GM06990 (cell line): ENCODE data around the gene DAB2IP.

Experiments used
- DNase-seq: peaks from one replicate; pipeline ENCODE4 v3.0.0-alpha.2; 2011; ENCODE audit not compliant: insufficient read length; ENCODE audit errors: extremely low read depth
- H3K27me3 ChIP-seq: replicated peaks from 2 replicates; pipeline ENCODE4 v1.6.0; 2011; ENCODE audit warnings: low read length; ENCODE audit not compliant: control insufficient read depth, insufficient read depth
- H3K36me3 ChIP-seq: 2 replicates; pipeline ENCODE4 v1.5.1; 2011; ENCODE audit warnings: low read length; ENCODE audit not compliant: control insufficient read depth, insufficient read depth
- H3K4me3 ChIP-seq: replicated peaks from 2 replicates; pipeline ENCODE4 v1.5.1; 2011; ENCODE audit warnings: low read depth, mild to moderate bottlenecking, control low read depth, low read length
- TF ChIP-seq, protein P1 (sequence below): IDR thresholded peaks from 2 replicates; pipeline ENCODE4 v1.5.1; 2011; ENCODE audit warnings: low read length, control low read depth, mild to moderate bottlenecking, inconsistent platforms; ENCODE audit not compliant: insufficient read depth, poor library complexity, severe bottlenecking

Gene DAB2IP

DNA sequence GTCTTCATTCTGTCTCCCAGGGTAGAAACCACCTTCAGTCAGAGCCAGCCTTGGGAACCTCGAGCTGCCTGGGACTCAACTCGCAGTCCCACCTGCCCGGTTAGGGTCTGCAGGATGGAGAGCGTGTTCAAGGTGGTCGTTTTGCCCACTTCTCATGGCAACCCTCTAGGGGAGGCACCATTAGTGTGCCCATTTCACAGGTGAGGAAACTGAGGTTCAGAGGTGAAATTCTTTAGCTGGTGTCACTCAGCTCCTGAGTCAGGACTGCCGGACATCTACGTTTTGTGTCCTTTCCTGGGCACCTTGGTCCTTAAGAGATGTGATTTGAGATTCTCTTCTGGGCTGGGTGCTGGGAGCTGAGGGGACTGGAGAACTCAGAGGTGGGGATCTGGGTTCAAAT lies 30.0 kb downstream of the DAB2IP start:
- DNase-seq: no peak
- Histone ChIP-seq H3K36me3 (no peaks in the 10 kb centered on the region), H3K4me3 (no peak overlapping the region), H3K27me3 (peaks cover 2% of the 10 kb centered on the region)
- TF ChIP-seq, protein P1, sequence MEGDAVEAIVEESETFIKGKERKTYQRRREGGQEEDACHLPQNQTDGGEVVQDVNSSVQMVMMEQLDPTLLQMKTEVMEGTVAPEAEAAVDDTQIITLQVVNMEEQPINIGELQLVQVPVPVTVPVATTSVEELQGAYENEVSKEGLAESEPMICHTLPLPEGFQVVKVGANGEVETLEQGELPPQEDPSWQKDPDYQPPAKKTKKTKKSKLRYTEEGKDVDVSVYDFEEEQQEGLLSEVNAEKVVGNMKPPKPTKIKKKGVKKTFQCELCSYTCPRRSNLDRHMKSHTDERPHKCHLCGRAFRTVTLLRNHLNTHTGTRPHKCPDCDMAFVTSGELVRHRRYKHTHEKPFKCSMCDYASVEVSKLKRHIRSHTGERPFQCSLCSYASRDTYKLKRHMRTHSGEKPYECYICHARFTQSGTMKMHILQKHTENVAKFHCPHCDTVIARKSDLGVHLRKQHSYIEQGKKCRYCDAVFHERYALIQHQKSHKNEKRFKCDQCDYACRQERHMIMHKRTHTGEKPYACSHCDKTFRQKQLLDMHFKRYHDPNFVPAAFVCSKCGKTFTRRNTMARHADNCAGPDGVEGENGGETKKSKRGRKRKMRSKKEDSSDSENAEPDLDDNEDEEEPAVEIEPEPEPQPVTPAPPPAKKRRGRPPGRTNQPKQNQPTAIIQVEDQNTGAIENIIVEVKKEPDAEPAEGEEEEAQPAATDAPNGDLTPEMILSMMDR: no peak

DNA sequence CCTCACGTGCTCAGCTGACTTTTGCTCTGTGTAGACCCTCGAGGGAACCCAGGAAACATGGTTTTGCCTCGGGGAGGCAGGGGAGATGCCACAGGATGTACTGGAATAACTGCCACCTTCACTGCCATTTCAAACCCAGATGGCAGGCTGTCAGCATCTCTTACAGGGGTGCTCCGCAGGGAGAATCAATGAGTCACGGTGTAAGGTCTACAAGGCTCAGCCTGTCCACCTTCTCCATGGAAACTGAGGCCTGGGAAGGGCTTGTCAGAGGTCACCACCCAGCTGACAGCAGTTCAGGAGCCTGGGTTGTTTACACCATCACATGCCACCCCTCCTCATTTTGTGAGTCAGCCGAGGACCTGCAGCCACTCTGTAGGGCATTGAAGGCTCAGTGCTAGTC lies 30.8 kb downstream of the DAB2IP start:
- TF ChIP-seq, protein P1: no peak
- Histone ChIP-seq H3K27me3 (peaks cover 2% of the 10 kb centered on the region), H3K36me3 (no peaks in the 10 kb centered on the region), H3K4me3 (no peak overlapping the region)
- DNase-seq: no peak

DNA sequence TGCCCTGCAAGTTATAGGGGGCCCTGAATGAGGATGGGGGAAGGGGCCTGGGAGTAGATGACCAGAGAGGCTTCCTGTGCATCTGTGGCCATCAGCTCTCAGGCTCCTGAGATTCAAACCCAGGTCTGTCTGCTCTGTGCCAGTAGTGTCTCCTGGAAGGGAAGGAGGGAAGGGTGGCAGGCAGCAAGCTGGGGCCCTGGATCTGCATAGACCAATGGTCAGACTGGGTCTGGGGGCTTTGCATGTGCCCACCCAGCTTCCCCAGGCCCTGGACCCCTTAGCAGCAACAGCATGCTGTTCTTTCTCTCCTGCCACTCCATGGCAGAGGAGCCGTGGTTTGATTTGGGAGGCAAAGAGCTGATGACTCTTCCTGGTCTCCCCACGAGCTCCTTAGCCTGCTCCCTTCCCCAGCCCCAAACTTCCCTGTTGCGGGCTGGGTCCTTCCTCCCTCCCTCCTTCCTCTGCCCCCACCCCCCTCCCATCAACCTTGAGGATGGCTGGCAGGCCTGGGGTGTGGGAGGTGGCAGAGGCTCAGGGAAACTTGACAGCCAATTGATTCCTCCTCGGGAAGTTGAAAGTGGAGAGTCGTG lies 31.6 kb downstream of the DAB2IP start:
- Histone ChIP-seq H3K36me3 (no peaks in the 10 kb centered on the region), H3K27me3 (peaks cover 2% of the 10 kb centered on the region), H3K4me3 (no peak overlapping the region)
- TF ChIP-seq, protein P1: no peak
- no peak for DNase-seq

DNA sequence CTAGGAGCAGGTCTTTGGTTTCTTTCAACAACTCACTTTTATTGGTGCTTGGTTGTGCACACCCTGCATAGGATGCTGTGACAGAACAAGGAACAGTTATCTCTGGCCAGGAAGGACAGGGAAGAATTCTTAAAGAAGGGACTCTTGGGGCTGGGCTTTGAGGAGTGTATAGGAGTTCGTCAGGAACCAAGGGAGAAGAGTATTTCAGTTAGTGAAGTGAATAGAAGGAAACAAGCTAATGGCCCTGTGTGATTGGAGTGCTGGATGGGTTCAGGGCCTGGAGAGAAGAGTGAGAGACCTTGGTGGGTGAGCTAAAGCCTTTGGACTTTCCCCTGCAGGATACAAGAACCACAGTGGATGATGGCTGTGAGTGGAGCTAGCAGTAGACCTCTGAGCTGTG lies 32.2 kb downstream of the DAB2IP start:
- Histone ChIP-seq H3K27me3 (peaks cover 2% of the 10 kb centered on the region), H3K36me3 (no peaks in the 10 kb centered on the region), H3K4me3 (no peak overlapping the region)
- TF ChIP-seq, protein P1: no peak
- DNase-seq: no peak

DNA sequence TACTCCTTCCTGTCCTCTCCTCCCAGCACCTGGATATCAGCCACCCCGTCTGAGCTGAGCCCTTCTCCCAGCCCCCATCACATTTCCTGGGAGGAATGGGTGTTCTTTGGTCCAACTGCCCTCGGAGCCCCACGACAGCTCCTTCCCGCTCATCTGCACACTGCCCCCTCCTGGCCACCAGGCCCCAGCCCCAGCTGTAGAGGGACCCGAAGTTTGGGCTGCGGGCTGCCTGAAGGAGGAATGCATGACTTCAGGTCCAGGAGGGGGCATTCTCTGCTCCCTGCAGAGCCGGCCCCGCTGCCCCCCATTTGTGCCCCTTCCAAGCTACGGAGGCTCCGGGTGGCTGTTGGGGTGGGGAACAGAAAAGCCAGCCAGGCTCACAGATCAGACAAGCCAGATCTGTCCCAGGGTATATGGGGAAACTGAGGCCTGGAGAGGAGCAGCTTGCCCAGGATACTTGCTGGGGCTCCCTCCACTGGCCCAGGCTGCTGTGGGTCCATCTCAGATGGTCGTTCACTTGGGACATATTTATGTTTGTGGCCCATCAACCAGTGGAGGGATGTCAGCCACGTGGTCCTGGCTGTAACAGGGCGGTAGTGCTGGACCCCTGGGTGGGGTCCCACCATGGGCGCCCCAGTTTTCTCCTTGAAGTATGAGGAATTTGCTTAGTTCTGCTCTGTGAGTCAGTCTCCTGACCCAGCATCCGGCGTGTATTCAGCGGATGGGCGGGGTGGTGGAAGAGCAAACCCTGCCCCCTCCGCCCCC lies 33.1 kb downstream of the DAB2IP start:
- Histone ChIP-seq H3K27me3 (peaks cover 2% of the 10 kb centered on the region), H3K4me3 (no peak overlapping the region), H3K36me3 (no peaks in the 10 kb centered on the region)
- no peak for DNase-seq
- TF ChIP-seq, protein P1: peak; percentile 72
